ENCODE measurements around the gene PHGDH.
"Not testable (repeated sequence)": the region's sequence is repeated elsewhere in the genome, so short reads cannot be mapped to it uniquely, and the experiment has no call there.

Gene PHGDH

DNA sequence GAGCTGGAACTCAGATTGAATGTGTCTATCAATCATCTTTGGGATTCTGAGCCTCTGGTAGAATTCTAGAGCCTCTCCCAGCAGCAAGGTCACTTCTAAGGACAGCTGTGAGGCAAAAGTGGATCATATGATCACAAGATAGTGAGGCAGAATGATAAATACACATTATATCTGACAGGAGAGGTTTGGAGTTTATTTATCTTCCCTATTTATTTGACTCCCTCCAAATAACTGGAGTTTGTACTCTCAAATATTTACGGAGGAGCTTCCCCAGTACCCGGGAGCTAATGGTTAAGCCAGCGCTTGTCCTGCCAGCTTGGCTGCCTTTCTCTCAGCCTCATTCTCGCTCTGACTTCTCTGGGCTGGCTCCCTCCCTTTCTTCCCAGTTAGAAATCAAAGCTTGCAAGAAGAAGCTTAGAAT lies 54.6 kb downstream of the PHGDH start:
- ATAC-seq: no peak

GRCh38 chr1:119767486-119767885 lies 55.8 kb downstream of the PHGDH start:
- no peak for ATAC-seq

DNA sequence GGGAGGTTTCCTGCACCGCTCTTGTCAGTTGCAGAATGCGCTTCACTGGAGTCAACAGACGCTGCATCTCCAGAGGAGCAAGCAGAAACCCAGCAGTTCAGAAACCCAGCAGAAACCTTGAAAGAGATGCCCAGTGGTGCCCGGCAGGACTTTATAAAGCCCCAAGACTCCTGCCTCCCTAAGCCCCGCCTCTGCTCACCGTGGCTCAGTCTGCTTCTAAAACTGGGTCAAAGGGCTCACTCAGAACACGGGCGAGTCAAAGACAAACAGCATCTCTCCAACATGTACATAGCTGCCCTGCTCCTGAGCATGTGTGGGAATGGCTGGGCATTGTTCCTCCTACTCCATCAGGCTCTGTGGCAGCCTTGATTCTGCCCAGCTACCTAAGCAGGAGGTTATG lies 57.0 kb downstream of the PHGDH start, which contains the start of gene HMGCS2:
TSS of gene HMGCS2 (minus strand) at position 128 of the 400 bp plus-strand sequence. CDS start at position 67, 61 bp downstream.
- no peak for ATAC-seq

- no peak for ATAC-seq
Measured at GRCh38 chr1:119771016-119771415, 59.3 kb downstream of the PHGDH start.

DNA sequence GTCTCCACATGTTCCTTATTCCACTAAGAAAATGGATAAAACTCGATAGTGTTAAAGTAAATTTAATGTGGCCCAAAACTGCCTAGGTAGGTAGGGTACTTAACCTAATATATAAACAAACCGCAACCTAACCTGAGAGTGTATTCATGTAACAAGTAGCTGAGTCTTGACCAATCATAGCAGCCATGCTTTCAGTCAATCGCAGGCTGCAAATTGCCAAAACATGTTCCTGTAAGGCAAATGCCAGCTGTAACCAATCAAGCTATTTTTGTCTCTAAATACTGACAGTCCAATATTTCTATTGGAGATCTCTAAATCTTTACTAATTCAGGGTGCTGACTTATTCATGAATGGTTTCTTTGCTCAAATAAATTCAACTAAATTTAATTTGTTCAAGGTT lies 60.0 kb downstream of the PHGDH start:
- ATAC-seq: no peak

GRCh38 chr1:119772298-119772697 lies 60.6 kb downstream of the PHGDH start:
- ATAC-seq: no peak

DNA sequence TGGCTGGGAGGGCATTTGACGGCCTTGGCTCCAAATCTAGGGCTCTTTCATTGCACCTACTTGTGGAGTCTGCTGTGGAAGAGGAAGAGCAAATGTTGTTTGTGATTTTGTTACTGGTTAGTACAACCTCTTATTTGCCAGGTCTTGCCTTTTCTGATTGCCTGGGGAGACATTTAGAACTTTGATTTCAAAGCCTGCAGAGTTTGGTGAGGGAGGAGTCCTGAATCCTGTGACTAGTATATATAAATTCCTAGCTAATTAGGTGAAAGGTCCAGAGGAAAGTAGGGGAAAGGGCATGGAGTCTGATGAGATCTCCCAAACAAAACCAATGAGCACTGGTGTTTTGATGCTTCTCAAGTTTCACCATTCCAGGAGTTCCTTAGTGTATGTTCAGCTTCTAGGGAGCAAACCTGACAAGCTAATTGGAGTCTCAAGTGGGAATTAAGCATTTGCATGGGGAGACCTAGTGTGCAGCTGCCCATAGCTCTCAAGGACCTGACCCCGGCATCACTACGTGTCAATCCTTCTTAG lies 62.0 kb downstream of the PHGDH start:
- ATAC-seq: no peak

DNA sequence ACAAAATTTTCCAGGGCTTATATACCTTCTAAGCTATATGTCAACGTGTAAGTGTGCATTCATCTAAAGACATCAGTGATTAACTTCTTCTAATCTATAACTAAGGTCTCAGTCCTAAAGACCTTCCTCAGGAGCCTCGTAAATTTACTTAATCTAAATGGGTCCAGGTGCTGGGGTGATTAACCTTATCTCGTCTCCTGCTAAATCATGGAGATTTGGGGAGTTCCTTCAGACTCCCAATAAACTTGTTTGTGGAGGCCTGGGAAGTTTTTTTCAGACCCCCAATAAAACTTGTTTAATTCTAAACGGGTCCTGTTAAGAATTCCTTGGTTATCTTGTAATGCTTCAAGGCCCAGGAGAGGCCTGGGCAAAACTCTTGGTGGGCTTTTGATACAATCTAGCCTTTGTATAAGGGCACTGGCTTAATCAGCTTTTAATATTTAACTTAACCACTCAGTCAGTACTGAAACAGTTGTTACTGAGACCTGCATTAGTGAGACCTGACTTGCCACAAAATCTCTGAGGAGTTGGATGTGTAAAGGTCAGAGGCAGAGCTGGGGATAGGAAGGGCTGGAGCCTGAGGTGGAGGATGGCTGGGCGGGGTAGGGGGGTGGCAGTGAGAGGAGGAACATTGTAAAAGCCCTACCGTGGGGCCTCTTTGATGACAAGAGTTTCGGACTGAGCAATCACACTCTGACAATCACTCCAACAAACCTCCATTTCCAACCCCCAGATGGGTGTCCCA lies 63.2 kb downstream of the PHGDH start:
- no peak for ATAC-seq

- no peak for ATAC-seq
Measured at GRCh38 chr1:119778359-119778758, 66.6 kb downstream of the PHGDH start.

- ATAC-seq: no peak
Measured at GRCh38 chr1:119778886-119779560, 67.3 kb downstream of the PHGDH start.

DNA sequence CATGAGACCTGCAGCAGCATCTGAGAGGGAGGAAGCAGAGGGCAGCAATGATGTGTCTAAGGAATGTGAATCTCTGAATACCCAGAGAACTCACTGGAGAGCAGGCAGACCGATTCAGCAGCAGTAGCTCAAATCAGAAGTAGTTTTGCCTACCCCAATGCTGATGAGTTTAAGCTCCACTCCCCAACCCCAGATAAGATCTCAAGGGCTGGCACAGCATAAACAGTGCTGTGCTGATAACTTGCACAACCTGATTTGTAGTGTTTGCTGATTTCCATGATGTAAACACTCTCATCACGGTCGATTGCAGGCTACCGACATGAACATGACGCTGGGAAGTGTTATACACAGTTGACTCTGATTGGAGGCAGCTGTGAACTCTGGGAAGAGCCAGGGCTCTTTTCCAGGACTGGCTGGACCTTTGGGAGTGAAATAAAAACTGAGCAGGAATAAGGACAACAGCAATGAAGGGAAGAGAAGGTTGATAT lies 68.2 kb downstream of the PHGDH start:
- ATAC-seq: no peak

GRCh38 chr1:119781434-119782210 lies 69.9 kb downstream of the PHGDH start:
- no peak for ATAC-seq

- ATAC-seq: peak in 1 of 2 donors; percentile 24
Measured at GRCh38 chr1:119782631-119783325, 71.0 kb downstream of the PHGDH start.

- ATAC-seq: no peak
Measured at GRCh38 chr1:119783354-119784185, 71.8 kb downstream of the PHGDH start.

DNA sequence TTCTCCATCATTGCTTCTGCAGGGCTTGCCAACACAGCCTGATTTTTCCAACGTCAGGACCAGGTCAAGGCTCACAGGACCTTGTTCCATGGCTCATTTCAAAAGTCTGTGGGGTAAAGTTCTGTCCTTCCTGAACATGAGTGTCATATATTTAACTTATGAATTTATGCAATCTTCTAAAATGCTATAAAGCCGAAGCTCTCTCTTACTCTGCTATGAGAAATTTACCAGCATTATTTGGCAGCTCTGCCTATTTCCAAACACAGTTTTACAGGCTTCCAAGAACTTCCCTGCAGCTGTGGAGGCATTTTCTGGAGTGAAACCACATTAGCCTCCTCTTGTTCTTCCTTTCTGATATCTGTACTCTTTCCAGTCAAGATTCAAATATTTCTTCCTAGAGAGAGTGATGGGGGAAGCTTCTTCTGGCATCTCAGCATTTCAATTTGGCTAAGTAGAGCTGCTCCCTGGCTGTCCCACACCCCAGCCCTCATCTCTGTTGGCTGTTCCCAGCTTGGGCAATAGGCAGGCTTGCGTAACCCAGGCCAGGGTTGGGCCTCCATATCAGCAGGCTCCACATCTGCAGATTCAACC lies 72.6 kb downstream of the PHGDH start:
- ATAC-seq: no peak

DNA sequence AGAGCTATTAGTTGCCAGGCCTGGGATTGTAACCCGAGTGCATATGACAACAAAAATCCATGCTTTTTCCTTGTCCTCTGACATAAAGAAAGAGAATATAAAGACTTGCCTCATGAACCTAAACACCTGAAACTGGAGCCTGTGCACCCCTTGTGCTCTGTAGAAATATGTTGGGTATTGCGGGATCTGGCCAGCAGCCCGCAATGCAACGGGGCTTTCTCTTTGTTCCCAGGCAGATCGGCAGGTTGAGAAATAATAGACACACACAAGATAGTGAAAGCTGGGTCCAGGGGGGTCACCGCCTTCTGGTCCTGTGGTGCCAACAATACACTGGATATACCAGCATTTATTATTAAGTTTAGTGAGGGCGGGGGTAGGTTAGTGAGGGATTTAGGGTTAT lies 74.3 kb downstream of the PHGDH start:
- not testable (repeated sequence) for ATAC-seq

- not testable (repeated sequence) for ATAC-seq
Measured at GRCh38 chr1:119786473-119787050, 74.8 kb downstream of the PHGDH start.

GRCh38 chr1:119787776-119788175 lies 76.0 kb downstream of the PHGDH start:
- no peak for ATAC-seq

- no peak for ATAC-seq
Measured at GRCh38 chr1:119790451-119791198, 78.9 kb downstream of the PHGDH start.

DNA sequence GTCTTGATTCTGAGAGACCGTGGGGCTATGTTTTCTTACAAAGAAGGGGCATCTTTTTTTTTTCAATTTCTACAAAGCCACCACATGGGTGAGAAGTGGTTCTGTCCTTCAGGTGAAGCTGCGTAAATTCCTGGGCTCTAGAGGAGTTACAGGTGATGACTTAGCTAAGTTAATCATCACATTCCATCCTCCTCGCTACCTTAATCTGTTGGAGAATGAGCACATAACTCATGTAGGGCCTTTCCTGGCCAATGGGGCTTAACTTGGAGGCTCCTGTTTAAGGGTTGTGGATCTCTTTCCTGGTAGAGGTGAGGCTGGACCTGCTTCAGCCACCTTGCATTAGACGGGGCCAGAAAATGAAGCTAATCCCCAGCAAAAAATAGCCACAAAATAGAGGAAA lies 79.6 kb downstream of the PHGDH start:
- no peak for ATAC-seq
